Glutamatergic neuron (in vitro differentiated cells): ENCODE results near the gene PTPRG. TPM values are rescaled to one million over a fixed set of nuclear protein-coding genes. Genes with fewer than 3 reads are reported as not detected.

ENCODE experiments used
- DNase-seq: peaks from one replicate; pipeline ENCODE4 v3.0.0; 2022
- H3K27ac Mint-ChIP-seq: one replicate; pipeline ENCODE4 v1.8.0; 2020; ENCODE audit warnings: mild to moderate bottlenecking, mixed read lengths, inconsistent platforms; ENCODE audit not compliant: unreplicated experiment
- H3K27me3 Mint-ChIP-seq: one replicate; pipeline ENCODE4 v1.8.0; 2020; ENCODE audit warnings: mild to moderate bottlenecking, moderate library complexity, mixed read lengths, inconsistent platforms; ENCODE audit not compliant: unreplicated experiment
- H3K36me3 Mint-ChIP-seq: one replicate; pipeline ENCODE4 v1.8.0; 2020; ENCODE audit warnings: mild to moderate bottlenecking, mixed read lengths, inconsistent platforms; ENCODE audit not compliant: unreplicated experiment
- H3K4me1 Mint-ChIP-seq: one replicate; pipeline ENCODE4 v1.8.0; 2020; ENCODE audit warnings: mild to moderate bottlenecking, low read depth, mixed read lengths, inconsistent platforms; ENCODE audit not compliant: unreplicated experiment
- H3K4me3 Mint-ChIP-seq: one replicate; pipeline ENCODE4 v1.8.0; 2020; ENCODE audit warnings: mild to moderate bottlenecking, mixed read lengths, inconsistent platforms; ENCODE audit not compliant: unreplicated experiment
- H3K9me3 Mint-ChIP-seq: one replicate; pipeline ENCODE4 v1.8.0; 2020; ENCODE audit warnings: mild to moderate bottlenecking, moderate library complexity, mixed read lengths, inconsistent platforms; ENCODE audit not compliant: unreplicated experiment
- CTCF ChIP-seq: fragments of 200-600 bp; sonication (generic); IDR thresholded peaks from one replicate; pipeline ENCODE4 v1.5.0; 2021; ENCODE audit not compliant: partially characterized antibody, unreplicated experiment
- total RNA-seq: library from RNA; stranded (reverse); fragmentation: NEBNext Ultra II Directional; extraction: Animal tissue kit (Norgen Biotek cat#: 25700); gene quantifications from one replicate; pipeline ENCODE4 v1.2.1, GENCODE V29; 2021; ENCODE audit not compliant: unreplicated experiment

The PTPRG gene
- total RNA-seq, 1 donor from 2014 or later = 52.1 TPM

GRCh38 chr3:61899700-61900462, 338.5 kb downstream of the PTPRG start:
- Mint-ChIP-seq H3K4me1 (peaks cover 48% of the 10 kb centered on the region), H3K36me3 (no peaks in the 10 kb centered on the region), H3K9me3 (peaks cover 9% of the 10 kb centered on the region), H3K27me3 (peaks cover 3% of the 10 kb centered on the region), H3K4me3 (no peak overlapping the region), H3K27ac (peak overlapping the region; percentile 87)
- TF ChIP-seq CTCF = no peak
- no peak for DNase-seq

- H3K27ac Mint-ChIP-seq = peak overlapping the region; percentile 91
- H3K4me1 Mint-ChIP-seq = peaks cover 54% of the 10 kb centered on the region
- no peak for TF ChIP-seq CTCF
- H3K9me3 Mint-ChIP-seq = peaks cover 9% of the 10 kb centered on the region
- peaks cover 3% of the 10 kb centered on the region for H3K27me3 Mint-ChIP-seq
- H3K4me3 Mint-ChIP-seq = no peak overlapping the region
- no peak for DNase-seq
- H3K36me3 Mint-ChIP-seq = no peaks in the 10 kb centered on the region
Measured at GRCh38 chr3:61901496-61901895, 340.1 kb downstream of the PTPRG start.

GRCh38 chr3:61901986-61902385, 340.6 kb downstream of the PTPRG start:
- H3K4me1 Mint-ChIP-seq = peaks cover 54% of the 10 kb centered on the region
- no peaks in the 10 kb centered on the region for H3K36me3 Mint-ChIP-seq
- peak overlapping the region; percentile 91 for H3K27ac Mint-ChIP-seq
- no peak overlapping the region for H3K4me3 Mint-ChIP-seq
- H3K27me3 Mint-ChIP-seq = peaks cover 3% of the 10 kb centered on the region
- no peak for DNase-seq
- H3K9me3 Mint-ChIP-seq = peaks cover 9% of the 10 kb centered on the region
- no peak for TF ChIP-seq CTCF

- Mint-ChIP-seq H3K9me3 (peaks cover 9% of the 10 kb centered on the region), H3K27me3 (peaks cover 3% of the 10 kb centered on the region), H3K36me3 (no peaks in the 10 kb centered on the region), H3K4me1 (peaks cover 54% of the 10 kb centered on the region), H3K27ac (peak overlapping the region; percentile 91), H3K4me3 (peak overlapping the region; percentile 84)
- DNase-seq = no peak
- no peak for TF ChIP-seq CTCF
Measured at GRCh38 chr3:61903074-61903473, 341.7 kb downstream of the PTPRG start.

GRCh38 chr3:61903931-61904657, 342.7 kb downstream of the PTPRG start:
- H3K27ac Mint-ChIP-seq = peak overlapping the region; percentile 85

More at GRCh38 chr3:61903931-61904657, 342.7 kb downstream of the PTPRG start:
- no peak for TF ChIP-seq CTCF
- no peaks in the 10 kb centered on the region for H3K36me3 Mint-ChIP-seq
- peaks cover 8% of the 10 kb centered on the region for H3K9me3 Mint-ChIP-seq
- peaks cover 53% of the 10 kb centered on the region for H3K4me1 Mint-ChIP-seq
- no peak for DNase-seq
- peaks cover 3% of the 10 kb centered on the region for H3K27me3 Mint-ChIP-seq
- H3K4me3 Mint-ChIP-seq = no peak overlapping the region
